ENCODE measurements around the gene DLX4.

- TF ChIP-seq CTCF (IDR thresholded peaks at IDR 0.05) (no peak), POLR2A (IDR thresholded peaks at IDR 0.05) (no peak)
Measured at GRCh38 chr17:49973271-49973615, 4.3 kb downstream of the DLX4 start.

Measured in vagina (tissue), 2 donors.